ENCODE data around the gene TRIO.

Gene TRIO

GRCh38 chr5:14229181-14229580 lies 86.0 kb downstream of the TRIO start:
- DNase-seq: no peak

GRCh38 chr5:14229734-14230133 lies 86.6 kb downstream of the TRIO start:
- no peak for DNase-seq

GRCh38 chr5:14231156-14231555 lies 88.0 kb downstream of the TRIO start:
- no peak for DNase-seq

GRCh38 chr5:14231890-14232289 lies 88.7 kb downstream of the TRIO start:
- no peak for DNase-seq

- no peak for DNase-seq
Observed at GRCh38 chr5:14234204-14234603, 91.1 kb downstream of the TRIO start.

- DNase-seq: no peak
Observed at GRCh38 chr5:14235872-14236271, 92.7 kb downstream of the TRIO start.

- DNase-seq: no peak
Observed at GRCh38 chr5:14236757-14237156, 93.6 kb downstream of the TRIO start.

- no peak for DNase-seq
Observed at GRCh38 chr5:14237317-14238086, 94.4 kb downstream of the TRIO start.

- no peak for DNase-seq
Observed at GRCh38 chr5:14238272-14238671, 95.1 kb downstream of the TRIO start.

- DNase-seq: no peak
Observed at GRCh38 chr5:14239404-14239803, 96.3 kb downstream of the TRIO start.

GRCh38 chr5:14239951-14240350 lies 96.8 kb downstream of the TRIO start:
- DNase-seq: no peak

- peak; percentile 40 for DNase-seq
Observed at GRCh38 chr5:14240359-14240758, 97.2 kb downstream of the TRIO start.

- no peak for DNase-seq
Observed at GRCh38 chr5:14241141-14241540, 98.0 kb downstream of the TRIO start.

GRCh38 chr5:14242447-14242846 lies 99.3 kb downstream of the TRIO start:
- DNase-seq: no peak

GRCh38 chr5:14242871-14243383 lies 99.8 kb downstream of the TRIO start:
- no peak for DNase-seq

GRCh38 chr5:14243766-14244165 lies 100.6 kb downstream of the TRIO start:
- DNase-seq: peak; percentile 64

GRCh38 chr5:14244721-14245120 lies 101.6 kb downstream of the TRIO start:
- no peak for DNase-seq

- no peak for DNase-seq
Observed at GRCh38 chr5:14245132-14245925, 102.2 kb downstream of the TRIO start.

- DNase-seq: no peak
Observed at GRCh38 chr5:14246350-14247053, 103.4 kb downstream of the TRIO start.

GRCh38 chr5:14247054-14247386 lies 103.9 kb downstream of the TRIO start:
- DNase-seq: no peak

GRCh38 chr5:14249258-14250082 lies 106.3 kb downstream of the TRIO start:
- DNase-seq: no peak

- peak; percentile 71 for DNase-seq
Observed at GRCh38 chr5:14250084-14250695, 107.0 kb downstream of the TRIO start.

Measured in DMS 273 treated with DMSO at 0.1 percent for 48 hours (cell line).